HPDE6-E6E7 (cell line): ENCODE data around the gene HACD1.

Source experiments
- DNase-seq: peaks from one replicate; pipeline ENCODE4 v3.0.0; 2011; ENCODE audit warnings: missing footprints; ENCODE audit errors: extremely low spot score

The HACD1 gene

DNA sequence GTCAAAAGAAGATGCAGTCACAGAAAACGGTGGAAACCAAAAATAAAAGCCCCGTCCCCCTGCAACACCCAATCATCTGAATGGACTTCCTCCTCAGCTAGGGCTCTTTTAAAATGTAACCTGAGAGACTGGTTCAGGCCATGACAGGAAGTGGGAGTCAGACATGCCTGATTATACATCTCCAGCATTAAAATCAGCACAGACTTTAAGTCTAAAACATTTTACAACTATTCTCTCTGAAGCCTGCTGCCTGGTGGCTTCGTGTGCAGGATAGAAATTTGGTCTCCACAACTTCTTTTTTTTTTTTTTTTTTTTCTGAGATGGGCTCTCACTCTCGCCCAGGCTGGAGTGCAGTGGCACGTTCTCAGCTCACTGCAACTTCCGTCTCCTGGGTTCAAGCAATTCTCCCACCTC, 30.3 kb downstream of the HACD1 start:
- no peak for DNase-seq

DNA sequence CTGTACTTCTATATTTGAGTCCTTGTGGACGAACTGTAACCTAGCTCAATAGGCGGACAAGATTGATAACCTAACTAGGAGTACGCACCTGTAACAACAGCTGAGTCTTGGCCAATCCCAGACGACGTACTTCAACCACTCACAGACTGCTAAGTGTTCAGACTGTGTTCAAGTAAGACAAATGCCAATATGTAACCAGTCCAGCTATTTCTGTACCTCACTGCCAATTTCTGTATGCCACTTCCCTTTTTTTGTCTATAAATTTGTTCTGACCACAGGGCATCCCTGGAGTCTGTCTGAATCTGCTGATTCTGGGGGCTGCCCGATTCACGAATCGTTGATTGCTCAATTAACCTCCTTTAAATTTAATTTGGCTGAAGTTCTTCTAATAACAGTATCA, 32.2 kb downstream of the HACD1 start:
- no peak for DNase-seq

DNA sequence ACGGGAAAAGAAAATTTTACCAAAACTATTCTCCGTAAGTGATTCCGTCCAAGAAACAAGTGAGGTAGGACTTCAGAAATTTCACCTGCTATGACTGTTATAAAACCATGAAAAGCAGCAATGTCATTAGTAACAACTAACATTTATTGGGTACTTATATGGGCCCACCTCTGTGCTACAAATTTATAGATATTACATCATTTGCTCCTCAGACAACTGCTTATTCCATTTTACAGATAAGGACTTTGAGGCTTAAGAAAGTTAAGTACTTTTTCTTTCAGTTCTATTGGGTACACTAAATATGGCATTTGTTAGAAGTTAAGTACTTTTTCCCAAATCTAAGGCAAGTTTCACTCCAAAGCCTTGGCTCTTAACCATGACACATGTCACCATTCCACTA, 36.3 kb downstream of the HACD1 start:
- no peak for DNase-seq

DNA sequence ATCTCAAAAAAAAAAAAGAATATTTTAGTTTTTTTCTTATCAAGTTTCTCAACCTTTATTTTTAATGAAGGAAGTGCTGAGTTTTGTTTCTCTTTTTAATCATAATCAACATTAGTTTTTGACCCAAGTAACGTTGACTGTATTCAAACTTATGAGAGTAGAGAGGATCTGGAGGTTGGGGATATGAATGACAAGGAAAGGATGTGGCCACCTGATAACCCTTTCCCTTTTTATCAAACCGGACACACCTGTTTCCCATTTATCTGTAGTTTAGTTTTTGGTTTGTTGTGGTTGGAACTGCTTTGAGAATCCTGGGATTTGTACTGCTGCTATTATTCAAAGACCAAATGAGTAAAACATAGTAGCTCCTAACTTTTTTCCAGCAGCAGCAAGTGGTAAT, 38.6 kb downstream of the HACD1 start:
- DNase-seq, result no peak

DNA sequence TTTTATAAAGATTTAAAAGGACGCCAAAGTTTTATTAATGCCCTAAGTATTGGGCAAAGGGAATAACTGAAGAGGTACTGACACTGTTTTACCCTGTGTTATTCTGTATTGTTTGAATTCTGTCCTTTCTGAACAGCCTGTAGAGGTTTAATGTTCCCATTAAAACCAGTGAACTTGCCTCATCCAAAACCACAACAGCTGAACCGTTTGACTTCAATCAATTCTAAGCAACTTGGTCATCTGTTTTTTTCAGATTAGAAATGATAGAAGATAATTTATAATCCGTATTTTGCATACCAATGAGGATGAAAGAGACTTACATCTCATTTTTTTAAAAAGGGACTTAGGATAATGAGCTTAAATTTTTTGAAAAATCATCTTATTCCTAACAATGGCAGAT, 40.4 kb downstream of the HACD1 start:
- DNase-seq, result no peak

DNA sequence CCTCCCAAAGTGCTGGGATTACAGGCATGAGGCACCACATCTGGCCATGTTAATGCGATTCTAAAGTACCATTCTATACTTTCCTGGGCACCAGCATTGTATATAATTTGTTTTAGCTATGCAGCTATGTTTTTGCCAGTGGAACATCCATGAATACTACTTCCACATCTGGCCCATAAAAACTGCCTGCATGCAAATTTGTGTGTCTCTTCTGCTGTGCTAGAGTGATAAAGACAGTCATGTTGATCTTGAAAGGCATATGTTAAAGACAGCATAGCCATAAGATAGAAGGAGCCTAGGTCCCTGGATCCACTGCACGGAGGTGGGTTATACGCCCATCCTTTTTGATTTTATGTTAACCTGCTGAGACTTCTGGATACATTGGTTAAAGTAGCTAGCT, 52.3 kb downstream of the HACD1 start:
- no peak for DNase-seq

DNA sequence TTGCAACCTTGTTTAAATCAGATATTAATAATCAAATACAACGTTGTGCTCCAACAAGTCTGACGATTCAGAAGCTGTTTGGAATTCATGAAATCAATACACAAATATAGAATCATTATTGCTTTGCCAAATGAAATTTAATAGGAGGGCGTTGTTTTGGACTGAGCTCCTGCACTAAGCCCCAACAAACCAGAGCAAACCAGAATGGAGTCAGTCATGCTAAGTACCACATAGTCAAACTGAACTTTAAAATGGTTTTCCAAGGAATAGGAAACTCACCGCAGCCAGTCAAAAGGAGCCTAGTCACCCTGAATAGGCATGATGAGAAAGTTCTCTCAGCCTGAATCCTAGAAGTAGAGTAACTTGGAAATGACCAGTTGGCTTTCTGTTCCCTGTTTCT, 53.7 kb downstream of the HACD1 start:
- no peak for DNase-seq

DNA sequence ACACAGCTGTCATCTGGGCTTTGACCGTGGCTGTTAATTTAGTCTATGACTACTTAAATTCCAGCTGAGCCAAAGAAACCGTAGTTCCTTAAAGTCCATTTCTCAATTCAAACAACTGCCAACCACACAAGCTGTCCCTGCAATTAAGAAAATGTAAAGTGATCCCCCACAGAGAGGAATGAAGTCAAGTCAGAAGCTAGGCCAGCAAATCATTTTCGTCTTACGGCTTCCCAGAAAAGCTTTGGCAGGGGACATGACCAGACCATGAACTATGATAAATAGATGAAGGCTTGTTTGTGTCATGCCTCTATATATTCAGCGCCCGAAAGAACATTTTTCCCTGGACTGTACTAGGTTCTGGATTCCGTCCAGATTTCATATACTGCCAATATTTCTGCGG, 54.6 kb downstream of the HACD1 start:
- DNase-seq, result no peak

DNA sequence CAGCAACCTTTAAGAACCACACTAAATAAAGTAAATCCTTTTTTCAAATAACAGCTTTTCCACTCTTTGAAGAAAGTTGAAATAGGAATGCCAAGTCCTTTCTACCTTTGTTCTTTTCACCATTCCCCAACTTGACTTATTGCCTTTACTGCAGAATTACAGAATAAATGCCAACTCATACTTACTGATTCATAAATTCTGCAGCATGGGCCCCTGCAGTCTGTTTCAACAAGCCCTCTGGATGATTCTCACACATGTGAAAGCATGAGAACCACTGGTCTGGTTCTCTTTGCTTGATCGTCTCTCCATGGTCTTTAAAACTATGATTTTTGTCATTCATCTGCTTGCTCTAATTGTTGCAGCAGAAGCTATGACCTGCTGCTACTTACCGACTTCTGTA, 56.1 kb downstream of the HACD1 start:
- no peak for DNase-seq

DNA sequence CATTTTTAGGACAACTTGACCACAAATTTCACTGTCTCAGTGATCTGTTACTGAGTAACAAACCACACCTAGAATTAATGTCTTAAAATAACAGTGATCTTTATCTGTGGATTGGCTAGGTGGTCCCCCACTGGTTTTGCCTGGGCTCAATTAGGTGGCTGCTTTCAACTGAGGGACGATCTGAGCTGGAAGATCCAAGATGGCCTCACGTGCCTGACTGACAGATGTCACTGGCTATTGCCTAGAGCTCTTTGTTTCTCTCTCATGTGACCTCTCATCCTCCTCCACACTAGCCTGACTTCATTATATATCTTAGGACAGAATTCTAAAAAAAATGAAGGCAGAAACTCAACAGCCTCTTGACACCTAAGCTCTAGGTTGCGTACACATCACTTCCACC, 59.7 kb downstream of the HACD1 start:
- DNase-seq, result no peak

DNA sequence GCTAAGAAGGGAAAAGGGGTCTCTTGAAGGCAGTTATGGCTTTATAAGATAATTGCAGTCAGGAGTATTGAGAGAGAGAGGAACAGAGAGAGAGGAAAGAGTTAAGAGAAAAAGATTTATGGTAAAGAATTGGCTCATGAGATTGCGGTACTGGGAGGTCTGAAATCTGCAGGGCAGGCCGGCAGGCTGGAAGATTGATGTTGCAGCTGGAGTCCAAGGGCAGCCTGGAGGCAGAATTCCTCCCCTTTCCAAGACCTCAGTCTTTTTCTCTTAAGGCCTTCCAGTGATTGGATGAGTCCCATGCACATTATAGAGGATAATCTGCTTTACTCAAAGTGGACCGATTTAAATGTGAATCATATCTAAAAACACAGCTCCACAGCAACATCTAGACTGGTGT, 68.4 kb downstream of the HACD1 start:
- DNase-seq, result no peak

DNA sequence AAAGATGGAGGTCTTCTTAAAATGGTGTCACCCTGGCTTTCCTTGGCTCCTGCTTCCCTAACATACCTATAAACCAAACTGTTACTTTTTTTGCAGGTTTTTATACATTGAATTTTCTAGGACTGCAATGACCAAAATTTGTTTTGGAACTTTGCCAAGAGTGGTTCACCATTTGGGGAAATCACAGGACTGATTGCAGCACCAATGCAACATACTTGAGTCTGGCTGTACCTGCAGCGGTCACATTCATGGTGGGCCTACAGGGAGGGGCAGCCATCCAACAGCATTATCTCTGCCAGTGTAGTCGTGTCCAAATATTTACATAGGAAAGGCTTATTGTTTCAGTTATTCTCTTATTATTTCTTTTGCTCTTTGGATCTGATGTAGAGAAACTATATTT, 69.0 kb downstream of the HACD1 start:
- DNase-seq, result no peak

DNA sequence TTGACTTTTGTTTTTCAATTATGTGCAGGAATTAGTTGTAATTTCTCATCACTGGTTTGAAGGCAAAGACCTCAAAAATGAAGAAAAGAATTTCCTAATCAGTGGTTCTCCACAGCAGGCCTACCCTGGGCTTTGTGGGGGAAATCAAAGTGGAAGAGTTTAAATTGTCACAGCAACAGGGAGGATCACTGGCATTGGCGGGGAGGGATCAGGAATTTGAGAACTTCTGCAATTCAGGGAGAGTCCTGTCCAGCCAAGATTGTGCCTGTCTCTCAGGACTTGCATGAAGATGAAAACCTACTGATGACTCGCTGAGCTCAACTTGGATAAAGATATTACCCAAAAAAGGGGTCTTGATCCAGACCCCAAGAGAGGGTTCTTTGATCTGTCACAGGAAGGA, 70.1 kb downstream of the HACD1 start:
- DNase-seq, result no peak

DNA sequence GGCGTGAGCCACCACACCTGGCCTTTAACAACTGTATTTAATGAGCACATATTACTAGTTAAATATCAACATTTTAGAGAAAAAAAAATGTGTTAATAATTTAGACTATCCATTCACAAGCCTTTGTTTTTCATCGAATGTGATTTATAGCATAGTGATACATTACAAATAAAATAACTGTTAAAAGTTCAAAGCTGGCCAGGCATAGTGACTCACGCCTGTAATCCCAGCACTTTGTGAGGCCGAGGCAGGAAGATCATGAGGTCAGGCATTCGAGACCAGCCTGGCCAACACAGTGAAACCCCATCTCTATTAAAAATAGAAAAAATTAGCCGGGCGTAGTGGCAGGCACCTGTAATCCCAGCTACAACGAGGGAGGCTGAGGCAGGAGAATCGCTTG, 72.7 kb downstream of the HACD1 start:
- DNase-seq, result no peak
